ENCODE data around the gene CCDC178.
"Not testable (repeated sequence)": the region's sequence is repeated elsewhere in the genome, so short reads cannot be mapped to it uniquely, and the experiment has no call there.

The CCDC178 gene

DNA sequence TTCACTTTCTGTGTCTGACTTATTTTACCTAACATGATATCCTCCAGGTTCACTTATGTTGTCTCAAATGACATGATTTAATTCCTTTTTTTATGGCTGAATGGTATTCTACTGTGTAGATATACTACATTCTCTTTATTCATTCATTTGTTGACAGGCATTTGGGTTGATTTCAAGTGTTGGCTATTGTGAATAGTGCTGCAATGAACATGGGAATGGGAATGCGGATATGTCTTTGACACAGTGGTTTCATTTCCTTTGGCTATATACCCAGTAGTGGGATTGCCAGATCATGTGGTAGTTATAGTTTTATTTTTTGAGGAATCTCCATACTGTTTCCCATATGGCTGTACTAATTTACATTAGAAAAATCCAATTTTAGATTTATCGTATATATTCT lies 472.3 kb downstream of the CCDC178 start:
- FAIRE-seq, result no peak

DNA sequence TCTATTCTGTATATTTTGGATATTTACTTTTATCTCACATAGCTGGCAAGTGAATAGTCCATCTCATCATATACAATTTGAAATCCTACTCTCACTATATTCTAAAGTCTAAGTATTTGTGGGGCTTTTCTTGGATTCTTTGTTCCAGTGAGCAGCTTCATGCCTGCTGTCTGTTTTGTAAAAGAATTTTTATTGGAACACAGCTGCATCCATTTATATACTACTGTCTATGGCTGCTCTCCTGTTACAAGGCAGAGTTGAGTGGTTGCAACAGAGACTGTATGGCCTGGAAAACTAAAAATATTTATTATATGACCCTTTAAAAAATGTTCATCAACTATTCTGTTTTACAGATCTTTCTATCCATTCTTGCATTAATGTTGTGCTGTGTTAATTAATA lies 474.4 kb downstream of the CCDC178 start:
- FAIRE-seq, result no peak

DNA sequence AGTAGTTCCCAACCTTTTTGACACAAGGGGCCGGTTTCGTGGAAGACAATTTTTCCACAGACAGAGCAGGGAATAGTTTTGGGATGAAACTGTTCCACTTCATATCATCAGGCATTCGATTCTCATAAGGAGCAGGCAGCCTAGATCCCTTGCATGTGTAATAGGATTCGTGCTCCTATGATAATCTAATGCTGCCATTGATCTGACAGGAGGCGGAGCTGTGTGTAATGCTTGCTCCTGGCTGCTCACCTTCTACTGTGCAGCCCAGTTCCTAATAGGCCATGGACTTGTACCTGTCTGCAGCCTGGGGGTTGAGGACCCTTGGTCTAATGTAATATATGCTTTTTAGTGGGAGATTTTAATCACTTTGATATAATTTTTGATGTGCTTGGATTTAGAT lies 479.0 kb downstream of the CCDC178 start:
- no peak for FAIRE-seq

DNA sequence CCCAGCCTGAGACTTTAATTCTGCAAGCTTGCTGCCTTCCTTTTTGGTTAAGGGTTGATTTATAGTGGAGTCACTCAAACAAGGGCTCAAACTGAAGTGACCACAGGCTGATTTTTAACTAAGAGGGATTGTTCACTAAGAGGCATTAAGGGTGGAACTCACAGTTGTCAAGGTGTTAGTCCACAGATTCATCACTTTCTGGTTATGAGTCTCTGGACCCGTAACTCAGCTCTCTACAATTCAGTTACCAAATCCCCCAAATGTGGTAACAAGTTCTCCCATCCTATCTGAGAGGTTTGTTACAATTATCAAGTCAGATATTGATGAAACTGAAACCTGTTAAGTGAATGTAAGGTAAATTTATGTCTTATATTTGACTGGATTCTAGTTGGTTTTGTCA lies 481.8 kb downstream of the CCDC178 start:
- FAIRE-seq, result no peak

DNA sequence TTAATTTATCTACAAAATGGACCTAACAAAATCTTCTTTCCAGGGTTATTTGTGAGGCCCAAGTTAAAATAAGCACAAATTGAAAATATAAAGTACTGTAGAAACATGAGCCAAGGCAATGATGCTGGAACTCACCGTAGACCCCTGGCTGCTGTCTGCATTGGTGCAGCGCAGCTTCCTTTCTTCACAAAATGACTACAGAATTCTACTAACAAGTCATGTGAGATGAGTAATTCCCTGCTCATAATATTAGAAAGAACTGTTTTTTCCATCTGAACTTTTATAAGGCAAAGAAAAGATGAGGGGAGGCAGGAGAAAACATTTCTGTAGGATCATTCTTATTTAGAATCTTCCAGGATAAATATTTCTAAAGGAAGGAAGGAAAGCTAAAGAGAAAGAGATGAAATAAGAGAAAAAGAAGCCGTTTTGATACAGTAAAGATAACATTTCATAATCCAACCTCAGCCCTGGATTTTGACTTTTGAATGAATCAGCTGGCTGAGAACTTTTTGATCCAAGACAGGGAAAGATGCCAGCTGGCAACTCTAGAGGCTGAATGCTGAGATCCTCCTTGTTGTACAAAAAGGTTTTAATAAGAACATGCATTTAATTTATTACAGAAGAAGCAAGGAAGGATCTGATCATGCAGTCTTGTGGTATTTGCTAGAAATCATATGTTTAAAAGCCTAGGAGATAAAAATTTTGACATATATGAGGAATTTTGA lies 483.8 kb downstream of the CCDC178 start:
- no peak for FAIRE-seq

DNA sequence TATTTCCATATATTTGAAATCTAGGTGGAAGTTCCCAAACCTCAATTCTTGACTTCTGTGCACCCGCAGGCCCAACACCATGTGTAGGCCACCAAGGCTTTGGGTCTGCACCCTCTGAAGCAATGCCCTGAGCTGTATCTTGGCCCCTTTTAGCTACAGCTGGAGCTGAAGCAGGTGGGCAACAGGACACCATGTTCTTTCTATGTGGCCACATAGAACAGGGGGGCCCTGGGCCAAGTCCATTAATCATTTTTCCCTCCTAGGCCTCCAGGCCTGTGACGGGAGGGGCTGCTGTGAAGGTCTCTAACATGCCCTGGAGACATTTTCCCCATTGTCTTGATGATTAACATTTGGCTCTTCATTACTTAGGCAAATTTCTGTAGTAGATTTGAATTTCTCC lies 488.2 kb downstream of the CCDC178 start:
- FAIRE-seq, result not testable (repeated sequence)

DNA sequence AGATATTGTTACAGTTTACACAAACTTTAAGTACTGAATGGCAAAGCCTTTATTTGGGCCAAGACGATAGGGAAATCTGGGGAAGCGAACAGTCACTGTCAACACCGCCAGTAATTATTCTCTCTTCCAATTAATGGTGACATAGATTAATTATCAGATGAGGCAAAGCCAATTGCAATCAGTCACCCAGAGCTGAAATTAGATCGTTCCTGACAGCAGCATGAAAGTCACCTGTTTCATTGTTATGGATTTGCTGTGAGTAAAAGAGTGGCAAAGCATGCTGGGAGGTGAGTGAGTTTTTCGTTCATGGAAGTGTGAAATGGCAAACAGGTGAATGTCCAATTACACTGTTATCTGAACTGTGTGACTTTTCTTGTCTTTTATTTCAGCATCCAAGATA lies 502.9 kb downstream of the CCDC178 start:
- FAIRE-seq, result no peak

DNA sequence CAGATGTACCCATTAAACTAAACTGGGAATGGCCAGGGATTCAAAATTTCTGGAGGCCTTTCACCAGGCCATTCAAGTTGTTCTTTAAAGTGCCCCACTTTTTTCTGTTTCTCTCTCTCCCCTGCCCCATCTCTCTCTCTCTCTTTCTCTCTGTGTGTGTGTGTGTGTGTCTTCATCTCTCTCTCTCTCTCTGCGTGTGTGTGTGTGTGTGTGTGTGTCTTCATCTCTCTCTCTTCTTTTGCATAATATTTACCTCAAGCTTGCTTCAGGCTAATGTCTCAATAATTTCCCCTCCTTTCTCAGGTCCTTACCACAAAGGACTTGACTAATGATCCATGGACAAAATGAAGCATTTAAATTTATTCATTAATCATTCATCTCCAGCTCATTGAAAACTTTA lies 503.5 kb downstream of the CCDC178 start:
- no peak for FAIRE-seq

DNA sequence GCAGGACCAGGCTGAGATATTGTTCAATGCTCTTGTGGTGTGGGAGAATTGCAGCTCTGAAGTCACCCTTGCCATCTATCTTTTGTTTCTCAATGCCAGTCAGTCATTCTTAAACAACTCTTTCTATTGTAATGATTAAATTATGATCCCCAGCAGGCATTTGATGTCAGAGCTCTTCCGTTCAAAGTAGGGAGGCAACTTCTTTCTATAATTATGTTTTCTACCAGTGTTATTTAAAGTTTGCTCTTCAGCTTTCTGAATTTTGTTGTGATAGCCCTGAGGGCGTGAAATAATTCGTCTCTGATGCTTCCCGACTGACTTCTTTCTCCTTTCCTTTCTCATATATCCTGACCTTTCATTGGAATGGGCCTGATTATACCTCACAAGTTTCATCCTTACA lies 506.3 kb downstream of the CCDC178 start:
- FAIRE-seq, result no peak

DNA sequence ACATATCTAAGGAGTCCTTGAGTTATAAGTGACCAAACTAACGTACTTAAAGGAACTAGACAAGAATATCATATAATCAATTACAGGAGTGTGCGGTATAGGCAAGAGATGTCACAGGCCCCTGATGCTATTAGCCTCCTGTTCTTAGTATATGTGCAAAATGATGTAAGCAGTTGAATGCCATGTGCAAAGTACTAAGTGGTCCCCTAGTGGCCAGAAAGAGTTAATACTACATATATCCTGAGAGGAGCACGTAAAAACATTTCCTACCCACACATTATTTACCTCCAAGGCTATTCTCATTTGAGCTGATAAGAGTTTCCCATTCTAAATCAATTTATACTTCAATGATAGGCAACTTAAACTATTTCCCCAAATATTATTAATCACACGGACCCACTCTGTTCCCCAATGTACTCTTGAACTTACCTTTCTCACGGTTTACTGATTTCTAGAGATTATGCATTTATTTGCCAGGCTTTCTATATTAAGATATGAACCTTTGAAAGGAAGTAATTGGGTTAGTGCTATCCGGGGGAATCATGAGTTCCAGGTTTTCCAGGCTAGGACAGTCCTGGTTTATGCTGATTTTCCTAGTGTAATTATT lies 509.7 kb downstream of the CCDC178 start:
- no peak for FAIRE-seq

DNA sequence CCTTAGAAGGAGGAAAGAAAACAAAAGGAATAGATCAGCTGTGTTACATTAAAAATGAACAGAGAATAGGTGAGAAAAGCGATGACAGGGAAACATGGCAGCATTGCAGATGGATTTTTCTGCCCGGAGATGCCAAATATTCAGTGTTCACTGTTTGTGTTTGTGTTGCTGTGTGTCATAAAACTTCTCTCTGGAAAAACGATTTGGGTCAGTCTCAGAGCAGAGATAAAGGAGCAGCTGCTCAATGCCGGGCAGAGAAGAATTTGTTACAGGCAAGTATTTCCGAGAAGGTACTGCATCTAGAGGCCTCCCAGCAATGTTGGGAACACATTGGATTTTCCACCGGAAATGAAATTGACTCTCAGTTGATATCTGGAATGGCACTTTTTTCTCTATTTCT lies 511.3 kb downstream of the CCDC178 start:
- FAIRE-seq, result no peak

DNA sequence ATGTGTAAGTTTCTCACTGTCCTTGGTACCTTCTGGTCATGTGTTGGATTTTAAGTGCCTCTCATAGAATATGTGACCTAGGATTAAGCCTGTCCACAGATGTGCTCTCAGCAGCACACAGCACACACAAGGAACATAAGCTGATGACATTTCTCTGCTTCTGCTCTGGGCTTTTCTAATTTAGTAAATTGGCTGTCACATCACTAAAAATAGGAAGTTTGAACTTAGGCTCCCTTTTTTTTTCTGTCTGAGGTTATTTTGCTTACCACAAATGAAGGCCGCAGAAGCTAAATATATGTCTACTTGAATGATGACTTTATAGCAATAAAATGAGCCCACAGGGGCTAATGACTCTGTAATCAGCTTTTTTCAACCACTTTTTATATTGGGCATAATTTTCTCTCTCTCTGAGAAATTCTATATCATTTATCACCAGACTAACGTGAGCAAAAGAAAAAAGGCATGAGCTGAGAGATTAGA lies 517.5 kb downstream of the CCDC178 start:
- no peak for FAIRE-seq

DNA sequence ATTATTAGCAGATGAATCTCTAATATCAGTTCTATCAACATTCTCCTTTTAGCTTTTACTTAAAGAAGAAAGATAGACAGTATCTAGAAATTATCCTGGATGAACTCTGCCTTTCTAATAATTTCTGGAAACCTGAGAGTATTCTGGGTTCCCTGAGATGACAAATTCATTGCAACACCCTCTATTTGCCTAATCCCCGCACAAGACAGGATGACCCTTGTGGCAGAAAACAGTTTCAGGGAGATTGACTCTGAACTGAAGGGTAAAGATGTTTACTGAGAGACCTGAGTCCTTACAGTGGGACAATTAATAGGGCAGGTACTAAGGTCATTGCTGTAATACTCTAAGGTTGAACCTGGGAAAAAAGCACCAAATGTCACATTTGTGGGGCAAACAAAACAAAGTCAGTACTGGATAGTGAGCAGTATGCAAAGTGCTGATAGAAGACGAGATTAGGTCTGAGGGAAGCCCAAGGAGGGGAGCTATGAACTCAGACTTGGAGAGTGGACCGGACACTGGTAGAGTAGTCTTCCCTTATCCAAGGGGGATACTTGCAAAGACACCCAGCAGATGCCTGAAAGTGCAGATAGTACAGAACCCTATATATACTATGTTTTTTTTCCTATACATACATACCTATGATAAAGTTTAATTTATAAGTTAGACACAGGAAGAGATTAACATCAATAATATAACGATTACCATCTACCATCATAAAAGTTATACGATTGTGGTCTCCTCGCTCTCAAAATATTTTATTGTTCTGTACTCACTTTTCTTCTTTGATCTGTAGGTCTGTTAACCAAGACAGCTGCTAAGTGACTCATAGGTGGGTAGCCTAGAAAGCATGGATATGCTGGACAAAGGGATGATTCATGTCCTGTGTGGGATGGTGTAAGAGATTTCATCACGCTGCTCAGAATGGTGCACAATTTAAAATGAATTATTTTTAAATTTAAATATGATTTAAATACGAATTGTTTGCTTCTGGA lies 519.4 kb downstream of the CCDC178 start:
- FAIRE-seq, result no peak

DNA sequence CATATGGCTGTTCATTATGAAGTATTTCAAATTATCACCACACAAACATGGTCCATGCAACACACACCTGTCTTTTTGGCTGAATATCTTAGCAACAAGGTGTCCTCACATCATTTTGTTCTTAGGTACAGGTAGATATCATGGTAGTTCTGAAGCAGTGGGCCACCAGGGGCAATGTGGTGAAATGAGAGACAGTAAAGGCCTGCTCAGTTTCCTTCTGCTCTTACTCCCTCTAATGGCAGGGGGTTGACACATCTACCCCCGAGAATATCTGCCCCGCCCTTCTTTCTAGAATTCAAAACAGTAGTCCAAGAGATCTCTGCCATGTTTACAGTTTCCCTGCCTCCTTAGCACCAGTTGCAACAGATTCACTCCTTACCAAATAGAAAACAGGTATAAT lies 520.7 kb downstream of the CCDC178 start:
- no peak for FAIRE-seq

DNA sequence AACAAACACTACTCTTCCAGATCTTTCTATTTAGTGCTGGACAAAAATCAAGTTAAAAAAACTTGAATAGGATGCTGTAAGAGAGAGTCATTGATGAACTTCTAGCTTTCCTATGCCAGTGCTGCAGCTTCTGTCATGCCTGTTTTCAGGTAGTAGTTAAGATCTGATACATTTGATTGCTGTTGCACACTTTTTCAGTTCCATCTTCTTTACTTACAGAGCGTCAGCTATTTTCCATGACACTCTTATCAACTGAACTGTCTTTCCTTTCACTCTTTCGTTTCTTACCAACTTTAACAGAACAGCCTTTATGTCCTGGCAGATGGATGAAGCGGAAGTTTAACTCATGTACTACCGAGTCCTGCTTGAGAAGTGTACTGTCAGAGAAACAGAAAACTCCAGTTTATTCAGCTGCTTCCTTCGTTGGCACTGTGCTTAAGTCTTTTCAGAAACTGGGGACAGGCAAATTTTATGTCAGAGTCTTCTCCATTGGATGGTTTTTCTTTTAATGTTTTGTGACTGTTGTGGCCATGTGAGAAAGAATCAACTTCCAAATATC lies 521.8 kb downstream of the CCDC178 start:
- FAIRE-seq, result no peak

DNA sequence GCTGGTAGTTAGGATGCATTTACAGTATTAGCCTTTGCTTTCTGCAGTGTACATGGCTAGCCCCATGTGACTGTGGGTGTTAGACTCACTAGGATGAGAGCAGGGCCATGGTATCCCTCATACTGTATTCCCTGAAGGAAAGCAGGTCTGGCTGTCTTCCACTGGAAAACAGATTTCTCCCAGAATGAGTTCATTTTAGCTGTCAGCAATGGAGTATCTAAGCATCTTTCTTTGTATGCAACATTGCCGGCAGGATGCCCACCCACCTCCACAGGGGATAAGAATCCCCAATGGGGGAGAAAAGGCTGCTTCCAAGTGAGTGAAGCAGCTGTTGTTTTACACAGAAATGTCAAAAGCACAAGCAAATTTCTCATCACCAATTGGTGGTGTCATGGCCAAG lies 525.0 kb downstream of the CCDC178 start:
- no peak for FAIRE-seq

DNA sequence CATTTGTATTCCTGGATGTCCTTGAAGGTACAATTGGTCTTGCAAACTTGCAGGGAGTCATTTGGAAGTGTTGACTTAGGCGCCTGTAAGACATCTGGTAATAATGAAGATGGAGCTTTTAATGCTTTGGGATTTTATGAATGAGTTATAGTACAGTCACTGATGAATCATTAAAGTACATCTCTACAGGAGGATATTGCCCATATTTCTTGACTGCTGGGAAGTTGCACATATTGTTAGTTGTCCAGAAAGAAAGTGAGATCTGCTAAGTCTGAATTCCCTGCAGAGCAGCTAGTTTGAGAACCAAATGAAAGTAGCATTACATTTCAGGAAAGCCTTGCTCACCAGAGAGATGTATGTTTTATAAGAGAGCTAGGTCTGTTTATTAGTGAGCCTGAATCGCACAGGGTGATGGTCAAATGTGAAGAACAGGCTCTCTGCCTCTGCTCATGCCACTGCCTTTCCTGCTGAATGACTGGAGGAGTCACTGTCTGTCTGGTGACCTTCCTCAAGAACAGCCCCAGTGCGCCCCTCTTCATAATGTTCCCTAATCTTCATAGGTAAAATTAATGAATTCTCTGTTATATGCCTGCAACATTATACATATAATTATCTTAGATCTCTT lies 528.7 kb downstream of the CCDC178 start:
- FAIRE-seq, result no peak

DNA sequence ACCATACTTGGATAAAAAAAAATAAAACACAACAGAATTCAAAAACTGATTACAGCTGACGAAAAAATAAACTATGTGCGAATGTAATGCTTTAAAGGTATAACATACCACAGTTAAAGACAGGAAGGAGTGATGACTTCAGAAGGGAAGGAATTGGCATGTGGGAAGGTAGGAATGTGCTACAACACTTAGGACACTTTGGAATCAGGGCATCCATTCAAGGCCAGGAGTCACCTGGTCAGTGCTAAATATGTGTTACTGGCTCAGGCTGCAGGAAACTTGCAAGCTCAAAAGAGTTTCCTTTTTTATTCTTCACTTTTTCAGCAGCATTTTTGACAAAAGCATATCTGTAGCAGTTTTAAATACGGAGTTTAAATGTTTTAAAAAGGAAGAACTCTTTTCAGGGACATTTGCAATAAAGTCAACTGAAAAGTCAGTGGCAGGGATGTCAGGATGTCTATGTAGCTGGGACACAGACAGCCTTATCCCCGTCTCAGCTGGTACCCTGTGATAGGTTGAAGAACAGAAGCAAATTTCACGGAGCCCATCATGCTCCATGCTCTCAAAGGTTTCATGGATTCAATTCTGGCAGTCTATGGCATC lies 529.7 kb downstream of the CCDC178 start:
- no peak for FAIRE-seq

DNA sequence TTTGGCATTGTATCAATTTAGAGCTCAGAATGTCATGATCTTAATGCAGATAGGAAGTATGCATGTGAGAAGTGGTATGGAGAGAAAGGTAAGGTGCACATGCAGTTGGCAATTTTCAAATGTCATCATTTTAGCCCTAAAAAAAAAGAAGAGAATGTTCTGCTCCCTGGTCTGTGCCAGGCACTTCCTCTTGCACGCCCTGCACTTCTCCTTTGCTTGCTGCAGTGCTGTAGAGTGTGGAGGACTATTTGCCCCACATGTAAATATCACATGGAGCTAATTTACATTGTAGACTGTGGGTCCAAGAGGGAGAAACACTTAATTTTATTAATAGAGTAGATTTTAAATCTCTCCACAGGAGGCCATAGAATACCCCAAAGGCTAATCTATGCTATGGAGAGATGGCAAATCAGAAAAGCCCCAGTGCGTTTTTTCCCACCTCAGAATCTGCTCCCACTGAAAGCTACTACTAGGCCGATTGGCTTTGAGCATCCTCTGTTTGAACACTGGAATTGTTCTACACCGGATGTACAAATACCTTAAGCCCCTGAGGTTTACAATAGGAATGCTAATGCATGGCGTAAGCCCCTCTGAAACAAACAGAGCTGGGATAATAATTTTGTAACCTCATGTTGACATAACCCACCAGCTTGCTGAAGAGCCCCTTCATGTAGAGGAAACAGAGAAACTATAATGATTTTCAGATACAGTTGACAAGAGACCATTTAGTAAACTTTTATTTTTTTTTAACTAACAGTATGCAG lies 530.5 kb downstream of the CCDC178 start:
- no peak for FAIRE-seq

DNA sequence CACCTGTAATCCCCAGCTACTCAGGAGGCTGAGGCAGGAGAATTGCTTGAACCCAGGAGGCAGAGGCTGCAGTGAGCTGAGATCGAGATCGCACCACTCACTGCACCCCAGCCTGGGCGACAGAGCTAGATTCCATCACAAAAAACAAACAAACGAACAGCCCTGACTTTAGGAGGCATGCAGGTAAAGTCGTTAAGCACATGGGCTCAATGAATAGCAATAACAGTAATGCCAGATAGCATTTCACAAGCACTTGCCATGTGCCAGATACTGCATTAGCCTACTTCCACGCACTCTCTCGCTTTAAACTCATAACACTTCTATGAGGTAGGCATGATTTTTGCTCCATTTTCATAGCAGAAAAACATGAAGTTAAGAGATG lies 532.1 kb downstream of the CCDC178 start:
- no peak for FAIRE-seq

DNA sequence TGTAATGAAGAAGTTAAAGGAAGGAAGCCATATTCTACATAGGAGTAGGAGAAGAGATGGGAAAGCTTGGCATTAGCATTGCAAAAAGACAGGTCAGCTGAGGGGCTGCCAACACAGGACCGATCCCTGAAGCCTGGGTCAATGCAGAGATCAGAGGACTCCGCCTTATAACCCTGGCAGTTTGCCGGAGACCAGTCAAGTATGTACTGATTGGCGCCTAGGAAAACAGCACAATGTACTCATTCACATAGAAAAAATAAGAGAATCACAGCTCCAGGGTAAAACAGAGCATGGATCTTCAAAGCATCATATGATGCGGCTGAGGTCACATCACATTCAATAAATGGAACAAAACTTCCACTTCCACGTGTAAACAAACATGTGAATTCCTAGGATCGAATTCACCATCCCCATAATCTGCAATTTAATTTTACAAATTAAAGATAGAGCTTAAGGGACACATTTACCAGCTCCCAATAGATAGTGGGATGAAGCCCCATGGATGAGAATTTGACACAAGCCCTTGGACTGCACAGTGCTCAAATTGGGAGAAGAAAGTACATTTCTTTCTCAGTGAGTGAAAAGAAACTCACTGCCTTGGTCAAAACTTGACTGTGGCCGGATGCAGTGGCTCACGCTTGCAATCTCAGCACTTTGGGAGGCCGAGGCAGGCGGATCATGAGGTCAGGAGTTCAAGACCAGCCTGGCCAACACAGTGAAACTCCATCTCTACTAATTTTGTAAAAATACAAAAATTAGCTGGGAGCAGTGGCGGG lies 532.7 kb downstream of the CCDC178 start:
- FAIRE-seq, result no peak
